Caco-2 (cell line): ENCODE measurements around the gene MID2. TPM values are rescaled to one million over a fixed set of nuclear protein-coding genes. Genes with fewer than 3 reads are reported as not detected.

ENCODE experiments used
- BruUV-seq: library from RNA; stranded (reverse); fragments of 400-500 nt; replicated peaks from 2 replicates; lab custom pipeline; 2021; lab: Mats Ljungman, UMichigan
- CTCF ChIA-PET: fragments of 300-600 bp; sonication (Branson Sonifier 250); formaldehyde crosslinking; loops from one replicate; lab custom pipeline; 2022; ENCODE audit warnings: antibody characterized with exemption; lab: Charles Lee
- POLR2A ChIA-PET: fragments of 300-600 bp; sonication (Branson Sonifier 250); formaldehyde crosslinking; loops from one replicate; lab custom pipeline; 2022; ENCODE audit warnings: antibody characterized with exemption; lab: Charles Lee
- DNase-seq, 2 experiments: peaks; one replicate each; pipeline versions ENCODE4 v3.0.0 to v3.0.0-alpha.2; 2020 to 2022
- H3K27me3 ChIP-seq: replicated peaks from 2 replicates; pipeline ENCODE4 v1.6.0; 2011; ENCODE audit warnings: low read length; ENCODE audit not compliant: control insufficient read depth, insufficient read depth
- H3K36me3 ChIP-seq: 2 replicates; pipeline ENCODE4 v1.5.1; 2011; ENCODE audit warnings: low read length; ENCODE audit not compliant: control insufficient read depth, insufficient read depth
- H3K4me1 ChIP-seq: fragments of 250-450 bp; sonication (Bioruptor Pico); 2 replicates; pipeline ENCODE4 v1.5.1; 2020; ENCODE audit warnings: mild to moderate bottlenecking
- H3K4me3 ChIP-seq: 2 replicates; pipeline ENCODE4 v1.5.1; 2011; ENCODE audit warnings: low read depth, mild to moderate bottlenecking, control low read depth, low read length
- H3K9me3 ChIP-seq: fragments of 250-450 bp; sonication (Bioruptor Pico); 2 replicates; pipeline ENCODE4 v1.5.1; 2020; ENCODE audit warnings: mild to moderate bottlenecking, moderate library complexity
- H3K27ac Mint-ChIP-seq: one replicate; pipeline ENCODE4 v1.8.0; 2022; ENCODE audit warnings: mixed read lengths; ENCODE audit not compliant: unreplicated experiment
- H3K27me3 Mint-ChIP-seq: one replicate; pipeline ENCODE4 v1.8.0; 2022; ENCODE audit warnings: mixed read lengths; ENCODE audit not compliant: insufficient read depth, unreplicated experiment
- H3K36me3 Mint-ChIP-seq: one replicate; pipeline ENCODE4 v1.8.0; 2022; ENCODE audit warnings: mild to moderate bottlenecking, mixed read lengths; ENCODE audit not compliant: insufficient read depth, unreplicated experiment
- H3K4me1 Mint-ChIP-seq: one replicate; pipeline ENCODE4 v1.8.0; 2022; ENCODE audit warnings: low read depth, mixed read lengths; ENCODE audit not compliant: unreplicated experiment
- H3K4me3 Mint-ChIP-seq: one replicate; pipeline ENCODE4 v1.8.0; 2022; ENCODE audit warnings: mild to moderate bottlenecking, moderate library complexity, mixed read lengths; ENCODE audit not compliant: unreplicated experiment
- H3K9me3 Mint-ChIP-seq: one replicate; pipeline ENCODE4 v1.8.0; 2022; ENCODE audit warnings: mixed read lengths; ENCODE audit not compliant: unreplicated experiment
- CTCF ChIP-seq, 2 experiments: fragments of 200-600 bp in 1 of 2; IDR thresholded peaks; 1 replicate in 1 of 2; 2 replicates in 1 of 2; pipeline versions ENCODE4 v1.5.1 to v1.8.0; 2011 to 2022; ENCODE audit warnings: antibody characterized with exemption in 1 of 2, control low read depth in 1 of 2, inconsistent platforms in 1 of 2, low read depth in 1 of 2, low read length in 1 of 2, mild to moderate bottlenecking in 1 of 2, moderate library complexity in 1 of 2; ENCODE audit not compliant: insufficient read depth in 1 of 2, severe bottlenecking in 1 of 2, unreplicated experiment in 1 of 2
- intact Hi-C: fragments of 100-400 bp; cut with micrococcal nuclease; formaldehyde crosslinking; loops from one replicate; pipeline ENCODE4 v1.10.0; 2022; ENCODE audit not compliant: unreplicated experiment
- total RNA-seq: library from RNA; stranded (reverse); gene quantifications from 2 replicates; pipeline ENCODE4 v1.2.3, GENCODE V29; 2022

MID2 gene
- total RNA-seq, 1 experiment from 2014 or later = 1.9 TPM

GRCh38 chrX:107848591-107848990 lies 22.9 kb downstream of the MID2 start:
- TF ChIP-seq CTCF (IDR thresholded peaks at IDR 0.05; ENCODE audit: insufficient read depth in 1 of 2, low read depth in 1 of 2, low read length in 1 of 2, severe bottlenecking in 1 of 2, unreplicated experiment in 1 of 2) = no peak
- Mint-ChIP-seq H3K27ac (no peak overlapping the region), H3K27me3 (no peaks in the 10 kb centered on the region), H3K4me3 (no peak overlapping the region), H3K9me3 (no peaks in the 10 kb centered on the region), H3K36me3 (no peaks in the 10 kb centered on the region), H3K4me1 (peaks cover 7% of the 10 kb centered on the region)
- Histone ChIP-seq H3K4me3 (no peak overlapping the region), H3K9me3 (no peaks in the 10 kb centered on the region), H3K27me3 (no peaks in the 10 kb centered on the region), H3K4me1 (no peaks in the 10 kb centered on the region), H3K36me3 (no peaks in the 10 kb centered on the region)
- ChIA-PET POLR2A (no interaction called here), CTCF (no interaction called here)
- DNase-seq = no peak
- BruUV-seq = no TSS peak
- intact Hi-C loops = no loop called here

GRCh38 chrX:107849747-107850421 lies 24.2 kb downstream of the MID2 start:
- Histone ChIP-seq H3K36me3 (no peaks in the 10 kb centered on the region), H3K9me3 (no peaks in the 10 kb centered on the region), H3K27me3 (no peaks in the 10 kb centered on the region), H3K4me3 (no peak overlapping the region), H3K4me1 (no peaks in the 10 kb centered on the region)
- POLR2A ChIA-PET = no interaction called here
- intact Hi-C loops = no loop called here
- Mint-ChIP-seq H3K9me3 (no peaks in the 10 kb centered on the region), H3K4me1 (peaks cover 7% of the 10 kb centered on the region), H3K27me3 (no peaks in the 10 kb centered on the region), H3K27ac (no peak overlapping the region), H3K36me3 (no peaks in the 10 kb centered on the region), H3K4me3 (no peak overlapping the region)
- no peak for DNase-seq
- CTCF ChIA-PET = no interaction called here
- no peak for TF ChIP-seq CTCF (IDR thresholded peaks at IDR 0.05; ENCODE audit: insufficient read depth in 1 of 2, low read depth in 1 of 2, low read length in 1 of 2, severe bottlenecking in 1 of 2, unreplicated experiment in 1 of 2)
- no TSS peak for BruUV-seq

GRCh38 chrX:107850422-107850765 lies 24.7 kb downstream of the MID2 start:
- DNase-seq = no peak
- H3K4me1 Mint-ChIP-seq = peaks cover 7% of the 10 kb centered on the region

More at GRCh38 chrX:107850422-107850765, 24.7 kb downstream of the MID2 start:
- no peaks in the 10 kb centered on the region for H3K36me3 Mint-ChIP-seq
- H3K4me3 Mint-ChIP-seq = no peak overlapping the region
- intact Hi-C loops = no loop called here
- H3K36me3 ChIP-seq = no peaks in the 10 kb centered on the region
- no peaks in the 10 kb centered on the region for H3K4me1 ChIP-seq
- no peak overlapping the region for H3K4me3 ChIP-seq
- H3K9me3 ChIP-seq = no peaks in the 10 kb centered on the region
- no peak overlapping the region for H3K27ac Mint-ChIP-seq
- BruUV-seq = no TSS peak
- H3K27me3 Mint-ChIP-seq = no peaks in the 10 kb centered on the region
- ChIA-PET POLR2A (no interaction called here), CTCF (no interaction called here)
- no peaks in the 10 kb centered on the region for H3K9me3 Mint-ChIP-seq
- H3K27me3 ChIP-seq = no peaks in the 10 kb centered on the region
- TF ChIP-seq CTCF (IDR thresholded peaks at IDR 0.05; ENCODE audit: insufficient read depth in 1 of 2, low read depth in 1 of 2, low read length in 1 of 2, severe bottlenecking in 1 of 2, unreplicated experiment in 1 of 2) = no peak
